GM19455 (cell line): ENCODE results near the gene LARP6.
"Not testable (repeated sequence)": the region's sequence is repeated elsewhere in the genome, so short reads cannot be mapped to it uniquely, and the experiment has no call there.

Source experiments
- ATAC-seq: cut with Tn5 transposase; IDR thresholded peaks from one replicate; pipeline ENCODE4 v1.9.1; 2021; ENCODE audit not compliant: unreplicated experiment

LARP6 gene

GRCh38 chr15:70831094-70831911 is 22.7 kb downstream of the LARP6 start:
- ATAC-seq: no peak

- no peak for ATAC-seq
Observed at GRCh38 chr15:70830615-70831014, 23.3 kb downstream of the LARP6 start.

GRCh38 chr15:70829371-70830166 is 24.4 kb downstream of the LARP6 start:
- ATAC-seq: no peak

- ATAC-seq: no peak
Observed at GRCh38 chr15:70827721-70828120, 26.2 kb downstream of the LARP6 start.

- ATAC-seq: no peak
Observed at GRCh38 chr15:70826634-70827033, 27.3 kb downstream of the LARP6 start.

- no peak for ATAC-seq
Observed at GRCh38 chr15:70825841-70826240, 28.1 kb downstream of the LARP6 start.

GRCh38 chr15:70823196-70823595 is 30.8 kb downstream of the LARP6 start:
- no peak for ATAC-seq

- ATAC-seq: no peak
Observed at GRCh38 chr15:70820214-70820613, 33.7 kb downstream of the LARP6 start.

GRCh38 chr15:70818580-70818979 is 35.4 kb downstream of the LARP6 start:
- no peak for ATAC-seq

- no peak for ATAC-seq
Observed at GRCh38 chr15:70817266-70817665, 36.7 kb downstream of the LARP6 start.

- ATAC-seq: no peak
Observed at GRCh38 chr15:70815604-70816003, 38.4 kb downstream of the LARP6 start.

GRCh38 chr15:70815011-70815410 is 38.9 kb downstream of the LARP6 start:
- not testable (repeated sequence) for ATAC-seq

GRCh38 chr15:70812827-70813364 is 41.1 kb downstream of the LARP6 start:
- no peak for ATAC-seq

GRCh38 chr15:70810916-70811578 is 42.9 kb downstream of the LARP6 start:
- no peak for ATAC-seq

GRCh38 chr15:70806992-70807712 is 46.8 kb downstream of the LARP6 start:
- no peak for ATAC-seq

GRCh38 chr15:70804388-70804787 is 49.6 kb downstream of the LARP6 start:
- ATAC-seq: not testable (repeated sequence)

- ATAC-seq: no peak
Observed at GRCh38 chr15:70802629-70803028, 51.3 kb downstream of the LARP6 start.

GRCh38 chr15:70801109-70801508 is 52.8 kb downstream of the LARP6 start:
- no peak for ATAC-seq

- ATAC-seq: no peak
Observed at GRCh38 chr15:70799667-70800450, 54.1 kb downstream of the LARP6 start.

- no peak for ATAC-seq
Observed at GRCh38 chr15:70797464-70797863, 56.5 kb downstream of the LARP6 start.
